NCI-H146 (cell line): ENCODE measurements around the gene SIRPB1.
"Not testable (repeated sequence)": the region's sequence is repeated elsewhere in the genome, so short reads cannot be mapped to it uniquely, and the experiment has no call there.

Source experiments
- DNase-seq: peaks from one replicate; lab custom pipeline; 2025; lab: John Stamatoyannopoulos, UW

SIRPB1 gene

DNA sequence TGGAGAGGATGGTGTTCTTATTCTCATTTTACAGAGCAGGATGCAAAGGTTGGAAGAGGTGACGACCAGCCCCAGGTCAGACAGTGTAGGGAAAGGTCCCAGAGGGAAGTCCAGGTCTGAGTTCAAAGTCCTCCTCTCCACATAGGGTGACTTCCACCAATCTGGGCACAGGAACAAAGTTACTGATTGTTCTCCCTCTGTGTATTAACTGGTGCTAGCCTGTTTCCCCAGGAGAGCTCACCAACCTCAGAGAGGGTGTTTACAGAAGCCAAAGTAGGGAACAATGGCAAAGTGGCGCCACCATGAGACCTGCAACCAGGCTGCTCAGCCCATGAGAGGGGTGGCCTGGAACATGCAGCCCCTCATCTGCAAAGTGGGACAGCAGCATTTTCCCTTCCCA lies 16.8 kb upstream of the SIRPB1 start:
- DNase-seq, result no peak

DNA sequence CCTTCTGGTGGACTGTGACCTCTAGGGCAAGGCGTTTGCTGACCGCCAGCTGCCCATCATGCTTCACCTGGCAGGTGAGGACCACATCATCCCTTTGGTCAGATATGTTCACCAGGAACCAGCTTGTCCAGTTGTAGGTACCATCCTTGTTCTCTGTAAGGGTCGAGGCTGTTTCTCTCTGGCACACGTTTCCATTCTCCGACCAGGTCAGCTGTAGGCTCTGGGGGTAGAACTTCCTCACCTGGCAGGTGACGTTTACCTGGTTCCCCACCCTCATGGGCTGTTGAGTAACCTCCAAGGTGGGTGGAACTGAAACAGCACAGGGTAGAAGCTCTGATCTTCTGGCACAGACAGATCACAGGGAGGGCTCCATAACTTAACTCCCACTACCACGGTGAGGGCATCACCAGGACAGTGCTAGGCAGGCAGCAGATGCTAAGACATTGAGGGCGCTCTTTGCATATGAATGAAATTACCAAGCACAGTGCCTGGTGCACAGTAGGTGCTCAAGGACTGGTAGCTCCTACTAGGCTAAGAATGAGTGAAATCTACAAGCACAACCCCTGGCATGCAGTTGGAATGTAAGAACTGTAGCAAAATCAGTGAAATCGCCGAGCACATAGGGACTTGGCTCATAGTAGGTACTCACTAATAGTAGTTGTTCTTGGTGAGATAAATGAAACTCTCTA lies 15.6 kb upstream of the SIRPB1 start:
- DNase-seq, result no peak

DNA sequence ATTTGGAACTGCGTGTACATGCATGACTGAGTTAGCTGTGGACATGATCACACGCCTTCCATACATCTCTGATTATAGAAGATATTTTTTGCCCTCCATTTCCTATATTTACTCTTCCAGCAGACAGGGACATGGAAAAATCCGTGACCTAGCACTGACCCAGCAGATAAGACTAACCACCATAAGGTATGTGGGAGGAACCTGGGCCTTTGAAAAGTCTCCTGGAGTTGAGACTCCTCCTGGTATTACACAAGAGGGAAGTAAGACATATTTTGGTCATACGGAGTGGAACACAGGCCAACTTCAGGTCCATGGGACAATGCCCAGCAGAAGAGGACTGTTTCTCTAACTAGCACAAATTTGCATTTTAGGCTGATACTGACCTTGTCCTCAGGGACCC lies 13.7 kb upstream of the SIRPB1 start:
- DNase-seq, result no peak

DNA sequence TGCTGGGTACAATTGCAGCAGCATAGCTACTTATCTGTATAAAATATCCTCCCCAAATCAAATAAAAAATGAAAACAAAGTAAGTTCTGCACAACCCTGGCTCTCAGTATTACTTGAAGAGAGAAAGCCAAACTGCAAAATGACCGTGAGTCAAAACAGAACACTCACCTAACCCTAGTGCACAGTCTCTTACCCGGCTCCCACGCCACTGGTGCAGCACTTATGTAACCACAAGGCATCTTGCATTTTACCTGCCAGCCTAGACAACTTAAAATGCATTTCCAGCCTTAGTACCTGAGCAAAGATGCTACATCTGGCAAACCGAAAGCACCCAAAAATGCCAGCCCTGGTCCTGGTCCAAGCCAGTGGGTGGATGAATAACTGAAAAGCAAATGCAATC lies 12.4 kb upstream of the SIRPB1 start:
- no peak for DNase-seq

DNA sequence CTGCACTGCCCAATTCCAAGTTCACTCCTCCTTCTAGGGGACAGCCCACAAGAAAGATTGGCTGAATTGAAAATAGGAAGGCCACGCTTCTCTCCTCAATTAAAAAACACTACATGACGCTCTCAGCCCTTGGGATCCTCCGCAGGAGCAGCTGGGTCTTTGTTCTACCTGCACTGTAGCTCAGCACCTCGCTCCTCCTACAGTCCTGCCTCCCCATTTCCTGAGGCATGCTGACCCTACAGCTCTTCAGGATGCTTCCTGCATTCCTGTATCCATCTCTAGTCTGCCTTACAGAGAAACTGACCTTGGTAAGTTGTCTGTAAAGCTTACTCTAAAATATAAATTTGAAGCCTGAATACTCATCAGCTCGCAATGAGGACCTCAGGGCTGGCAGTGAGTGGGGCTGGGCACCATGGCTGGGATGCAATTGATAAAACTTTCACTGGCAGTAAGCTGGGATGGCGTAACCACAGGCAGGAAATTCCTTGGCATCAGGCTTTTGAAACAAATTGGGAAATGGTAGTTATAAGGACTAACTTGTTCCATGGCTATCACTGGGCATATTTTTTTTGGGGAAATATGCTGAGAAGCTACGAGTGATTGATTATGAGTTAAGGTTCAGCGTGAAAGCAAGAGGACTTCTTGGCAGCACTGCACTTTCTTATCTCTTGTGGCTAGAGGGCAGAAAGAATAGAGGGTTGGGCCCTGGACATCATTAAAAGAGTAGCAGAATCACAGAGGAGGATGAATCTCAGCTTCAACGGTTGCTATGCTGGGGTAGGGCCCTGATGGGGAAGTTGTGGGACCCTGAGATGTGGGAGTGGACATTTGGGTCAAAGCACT lies 11.7 kb upstream of the SIRPB1 start:
- DNase-seq, result no peak

DNA sequence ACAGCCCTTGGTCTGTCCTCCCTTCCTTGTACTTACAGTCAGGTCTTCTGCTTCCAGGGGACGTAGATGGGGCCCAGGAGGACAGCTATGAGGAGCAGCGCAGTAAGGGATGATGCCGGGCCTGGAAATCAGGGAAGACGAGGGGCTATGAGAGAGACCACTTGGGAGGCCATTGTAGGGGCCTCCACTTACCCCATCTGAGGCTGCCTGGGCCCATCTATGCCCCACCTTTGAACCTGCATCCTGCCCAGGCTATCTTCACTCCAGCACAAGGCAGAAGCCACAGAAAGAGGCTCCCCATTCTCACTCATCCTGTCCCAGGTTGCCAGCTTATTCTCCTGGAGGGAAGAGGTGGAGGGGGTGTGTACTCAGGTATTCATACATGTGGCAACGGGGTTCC lies 10.4 kb upstream of the SIRPB1 start:
- DNase-seq, result no peak

DNA sequence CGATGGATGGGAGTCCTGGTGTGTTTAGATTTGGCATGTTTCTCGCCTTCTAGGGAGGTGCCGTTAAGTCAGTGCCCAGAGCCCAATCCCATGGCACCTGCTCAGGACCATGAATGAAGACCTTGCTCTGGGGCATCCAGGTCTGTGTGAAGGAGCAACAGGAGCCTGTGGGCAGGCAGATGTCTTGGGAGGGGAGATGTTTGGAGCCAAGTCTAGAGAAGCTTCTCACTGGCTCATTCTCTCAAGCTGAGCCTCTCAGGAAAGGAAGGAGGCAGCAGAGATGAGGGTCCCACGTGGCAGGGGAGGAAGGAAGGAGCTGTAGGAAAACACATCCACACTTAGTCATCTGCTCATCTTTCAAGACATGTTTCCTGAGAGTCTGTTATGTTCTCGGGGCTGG lies 9.5 kb upstream of the SIRPB1 start:
- no peak for DNase-seq

DNA sequence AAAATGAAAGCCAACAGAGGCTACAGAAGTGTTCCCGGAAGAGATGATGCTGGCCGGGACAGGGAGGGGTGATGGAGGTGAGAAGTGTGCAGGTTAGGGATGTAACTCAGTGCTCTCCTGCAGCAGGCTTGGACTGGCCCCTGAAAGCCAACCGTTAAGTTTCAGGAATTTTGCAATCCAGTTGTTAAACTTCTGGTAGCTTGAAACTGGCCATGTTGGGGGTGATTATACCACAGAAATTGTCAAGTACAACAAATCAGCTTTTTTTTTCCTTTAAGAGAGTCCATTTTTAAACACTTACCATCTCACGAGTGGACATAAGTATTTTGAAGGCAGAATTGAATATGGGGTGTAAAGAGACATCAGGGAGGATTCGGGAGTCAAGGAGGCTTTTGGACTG lies 8.8 kb upstream of the SIRPB1 start:
- DNase-seq, result no peak

DNA sequence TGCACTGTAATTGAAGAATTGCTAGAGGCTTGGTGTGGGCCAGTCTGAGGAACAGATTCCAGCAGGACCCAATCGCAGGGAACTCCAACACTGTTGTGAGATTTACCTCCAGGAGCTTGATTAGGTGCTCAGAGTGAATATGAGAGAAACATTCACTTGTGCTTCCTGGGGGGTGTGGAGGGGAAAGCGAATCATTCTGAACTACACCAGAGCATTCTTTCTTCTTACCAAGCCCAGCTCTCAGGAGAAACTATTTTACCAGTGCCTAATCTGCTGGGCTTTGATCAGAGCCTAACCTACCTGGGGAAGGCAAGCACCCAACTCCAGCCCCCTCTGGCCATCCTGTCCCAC lies 7.4 kb upstream of the SIRPB1 start:
- DNase-seq, result no peak

DNA sequence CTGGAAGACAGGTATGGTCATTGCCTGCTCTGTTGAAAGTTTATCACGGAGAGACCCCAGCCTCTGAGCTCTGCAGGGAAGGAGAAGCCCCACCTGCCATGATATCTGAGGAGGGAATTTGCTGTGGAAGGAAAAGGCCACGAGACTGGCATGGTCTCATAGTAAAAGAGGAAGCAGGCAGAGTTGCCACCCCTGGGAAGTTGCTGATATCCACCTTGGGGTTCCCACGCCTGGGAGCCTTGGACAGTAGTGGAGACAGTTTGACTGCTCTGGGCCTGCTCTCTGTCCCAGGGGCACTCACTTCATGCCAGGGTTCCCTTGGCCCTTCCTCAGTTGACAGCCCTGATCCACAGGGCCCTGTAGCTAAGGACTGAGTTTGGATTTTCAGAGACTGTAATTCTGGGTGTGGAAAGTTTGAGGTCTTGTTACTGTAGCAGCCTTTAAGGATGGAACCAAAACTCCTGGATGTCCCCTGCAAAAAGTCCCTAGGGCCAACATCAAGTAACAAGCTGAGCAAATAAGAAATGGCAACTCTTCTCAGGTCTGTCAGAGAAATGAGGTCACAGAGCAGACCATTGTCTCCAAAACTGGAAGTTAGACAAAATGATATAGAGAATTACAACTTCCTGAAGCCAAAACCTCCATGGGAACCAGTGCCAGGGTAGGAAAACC lies 6.9 kb upstream of the SIRPB1 start:
- DNase-seq, result no peak

DNA sequence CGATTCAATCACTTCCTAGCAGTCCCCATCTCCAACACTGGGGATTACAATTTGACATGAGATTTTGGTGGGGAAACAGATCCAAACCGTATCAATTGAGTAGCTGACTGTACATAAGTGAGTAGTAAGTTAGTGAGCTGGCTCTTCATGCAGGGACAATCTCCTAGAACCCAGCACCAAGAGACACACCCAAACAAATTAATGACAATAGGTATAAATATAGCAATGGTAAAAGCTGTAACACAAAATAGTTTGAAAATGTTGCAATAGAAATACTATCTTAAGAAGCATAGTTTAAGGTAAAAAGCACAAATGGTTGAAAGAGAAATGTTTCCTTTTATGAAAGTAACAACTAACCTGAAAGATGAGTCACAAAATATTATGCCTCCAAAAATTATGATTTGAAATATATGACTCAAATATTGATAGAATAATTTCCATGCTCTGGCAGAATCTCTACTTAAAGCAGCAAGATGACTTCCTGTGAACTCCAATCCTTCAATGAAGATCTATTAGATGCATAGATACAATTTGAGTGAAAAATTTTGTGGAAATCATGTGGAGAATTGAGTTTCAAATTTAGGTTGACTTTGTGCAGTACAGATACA lies 5.4 kb upstream of the SIRPB1 start:
- DNase-seq, result no peak

DNA sequence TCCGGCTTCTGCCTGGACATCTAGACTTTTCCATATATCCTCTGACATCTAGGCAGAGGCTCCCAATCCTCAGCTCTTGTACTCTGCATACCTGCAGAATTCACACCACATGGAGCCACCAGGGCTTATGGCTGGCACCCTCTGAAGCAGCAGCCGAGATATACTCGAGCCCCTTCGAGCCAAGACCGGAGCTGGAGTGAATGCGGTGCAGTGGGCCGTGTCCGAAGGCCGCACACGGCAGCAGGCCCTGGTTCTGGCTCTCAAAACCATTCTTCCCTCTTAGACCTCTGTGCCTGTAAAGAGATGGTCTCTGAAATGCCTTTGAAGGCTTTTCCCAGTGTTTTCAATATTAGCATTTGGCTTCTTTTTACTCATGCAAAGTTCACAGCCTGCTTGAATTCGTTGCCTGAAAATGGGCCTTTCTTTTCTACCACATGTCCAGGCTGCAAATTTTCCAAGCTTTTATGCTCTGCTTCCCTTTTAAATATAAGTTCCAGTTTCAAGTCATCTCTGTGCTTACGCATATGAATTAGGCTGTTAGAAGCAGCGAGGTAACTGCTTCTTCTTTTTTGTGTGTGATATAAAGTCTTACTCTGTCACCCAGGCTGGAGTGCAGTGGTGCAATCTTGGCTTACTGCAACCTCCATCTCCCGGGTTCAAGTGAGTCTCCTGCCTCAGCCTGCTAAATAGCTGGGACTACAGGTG lies 3.8 kb upstream of the SIRPB1 start:
- DNase-seq, result no peak

DNA sequence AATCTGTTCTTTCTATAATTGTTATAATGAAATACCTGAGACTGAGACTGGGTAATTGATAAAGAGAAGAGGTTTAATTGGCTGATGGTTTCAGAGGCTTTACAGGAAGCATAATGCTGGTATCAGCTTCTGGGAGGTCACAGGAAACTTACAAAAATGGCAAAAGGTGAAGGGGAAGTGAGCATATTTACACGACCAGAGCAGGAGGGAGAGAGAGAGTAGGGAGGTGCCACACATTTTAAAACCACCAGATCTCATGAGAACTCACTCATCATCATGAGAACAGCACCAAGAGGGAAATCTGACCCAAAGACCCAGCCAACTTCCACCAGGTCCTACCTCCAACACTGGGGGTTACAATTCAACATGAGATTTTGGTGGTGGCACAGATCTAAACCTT lies 2.6 kb upstream of the SIRPB1 start:
- no peak for DNase-seq

DNA sequence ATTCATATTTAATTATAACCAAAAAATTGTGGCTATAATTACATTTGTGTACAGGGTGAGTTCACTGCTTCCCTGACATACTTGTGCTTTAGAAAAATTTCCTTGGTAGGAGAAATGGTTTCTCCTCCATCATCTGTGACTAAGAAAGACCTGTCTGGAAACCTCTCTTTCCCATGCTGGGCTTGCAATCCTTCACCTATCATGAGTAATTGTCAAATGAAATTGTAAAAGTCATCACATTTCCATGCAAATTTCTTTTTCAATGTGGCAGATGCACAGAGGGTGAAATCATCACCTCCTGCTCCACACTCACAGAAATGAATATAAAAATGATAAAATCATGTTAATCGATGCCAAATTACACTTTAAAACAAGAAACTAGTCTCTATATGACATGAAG lies 1.5 kb upstream of the SIRPB1 start:
- no peak for DNase-seq

DNA sequence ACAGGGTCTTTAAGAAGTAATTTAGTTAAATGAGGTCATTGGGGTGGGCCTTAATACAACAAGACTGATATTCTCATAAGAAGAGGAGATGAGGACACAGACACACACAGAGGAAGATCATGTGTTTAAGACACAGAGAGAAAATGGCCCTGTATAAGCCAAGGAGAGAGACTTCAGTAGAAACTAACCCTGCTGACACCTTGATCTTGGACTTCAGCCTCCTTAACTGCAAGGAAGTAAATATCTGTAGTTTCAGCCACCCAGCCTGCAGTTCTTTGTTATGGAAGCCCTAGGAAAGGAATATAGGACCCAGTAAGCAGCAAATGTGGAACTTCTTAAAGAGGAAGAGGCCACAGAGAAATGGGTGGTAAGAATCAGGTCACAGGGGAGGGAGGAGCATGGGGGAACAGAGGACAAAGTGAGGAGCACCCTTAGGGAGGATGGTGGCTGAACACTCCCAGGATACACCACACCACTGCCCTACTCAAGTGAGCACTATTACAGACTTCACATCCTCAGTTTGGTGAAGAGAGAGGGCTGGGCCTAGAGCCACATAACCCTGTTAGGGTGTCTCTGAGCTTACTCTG lies 762 bp downstream of the SIRPB1 start:
- DNase-seq, result no peak

DNA sequence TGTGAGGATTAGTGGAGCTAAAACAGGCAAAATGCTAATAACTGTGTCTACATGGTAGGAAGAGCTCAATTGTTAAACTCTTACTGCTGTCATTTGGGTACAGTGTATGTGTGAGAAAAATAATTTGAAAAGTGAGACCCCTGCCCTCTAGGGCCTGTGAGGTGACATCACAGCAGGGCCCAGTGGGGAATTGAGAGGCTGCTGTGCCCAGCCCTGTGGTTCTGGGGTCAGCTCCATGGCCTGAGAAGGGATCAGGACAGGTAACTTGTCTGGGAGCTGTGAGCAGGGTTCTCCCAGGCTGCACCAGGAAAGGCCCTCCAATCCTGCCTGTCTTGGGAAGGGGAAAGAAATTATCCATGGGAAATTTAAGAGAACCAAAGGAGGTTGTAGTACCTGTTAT lies 1.3 kb downstream of the SIRPB1 start:
- DNase-seq, result no peak

DNA sequence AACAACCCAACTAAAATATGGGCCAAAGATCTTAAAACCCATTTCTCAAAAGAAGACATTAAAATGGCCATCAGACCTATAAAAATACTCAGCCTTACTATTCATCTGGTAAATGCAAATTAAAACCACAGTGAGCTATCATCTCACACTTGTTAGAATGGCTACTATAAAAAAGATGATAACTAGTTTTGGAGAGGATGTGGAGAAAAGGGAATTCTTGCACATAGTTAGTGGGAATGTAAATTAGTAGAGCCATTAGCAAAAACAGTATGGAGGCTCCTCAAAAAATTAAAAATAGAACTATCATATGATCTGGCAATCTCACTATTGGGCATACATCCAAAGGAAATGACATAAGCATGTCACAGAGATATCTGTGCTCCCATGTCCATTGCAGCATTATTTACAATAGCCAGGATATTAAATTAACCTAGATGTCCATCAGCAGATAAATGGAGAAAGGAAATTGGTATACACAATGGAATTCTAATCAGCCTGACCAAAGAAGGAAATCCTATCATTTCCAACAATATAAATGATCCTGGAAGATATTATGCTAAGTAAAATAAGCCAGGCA lies 2.9 kb downstream of the SIRPB1 start:
- no peak for DNase-seq

DNA sequence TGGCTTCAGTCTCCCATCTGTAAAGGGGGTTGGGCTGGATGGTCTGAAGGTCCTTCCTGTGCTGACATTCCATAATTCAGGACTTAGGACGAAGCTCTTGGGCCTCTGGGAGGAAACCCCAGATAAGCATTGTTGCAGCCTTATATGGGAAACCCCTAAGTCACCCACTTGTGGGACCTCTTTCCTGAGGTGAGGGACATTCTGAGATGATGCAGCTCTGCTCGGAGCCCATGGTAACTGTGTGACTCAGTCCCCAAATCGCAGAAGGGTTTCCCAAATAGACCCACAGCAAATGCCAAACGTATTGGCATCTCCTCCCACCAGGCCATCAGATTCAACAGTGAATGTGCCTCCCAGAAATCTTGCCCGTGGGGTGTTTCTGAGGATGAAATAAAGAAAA lies 9.4 kb downstream of the SIRPB1 start:
- DNase-seq, result not testable (repeated sequence)

DNA sequence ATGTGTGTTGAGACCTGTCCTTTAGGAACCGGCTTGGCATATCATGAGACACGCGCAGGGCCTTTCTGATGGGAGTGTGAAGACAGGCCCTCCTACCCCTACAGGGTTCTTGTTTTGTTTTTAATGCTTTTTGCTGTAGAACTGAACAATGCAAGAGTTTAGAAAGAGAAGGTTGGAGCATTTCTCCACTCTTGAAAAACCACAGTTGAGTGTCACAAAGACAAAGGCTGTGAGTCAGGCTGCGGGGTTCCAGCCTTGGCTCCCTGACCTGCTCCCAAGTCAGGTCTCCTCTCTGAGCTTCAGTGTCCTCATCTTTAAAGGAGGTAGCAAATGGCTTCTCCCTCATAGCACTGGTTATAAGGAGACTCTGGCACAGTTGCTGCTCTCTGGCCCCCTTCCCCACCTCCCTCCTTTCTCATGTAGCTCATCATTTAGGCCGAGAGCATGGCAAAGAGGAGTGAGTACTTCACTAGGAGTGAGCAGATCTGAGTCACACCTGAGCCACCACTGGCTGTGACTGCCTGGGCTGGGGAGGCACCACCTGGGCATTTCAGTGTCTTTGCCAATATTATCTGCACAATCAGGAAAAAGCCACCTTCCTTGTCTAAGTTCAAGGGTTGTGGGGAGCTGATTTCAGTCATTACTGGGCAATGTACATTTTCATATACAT lies 11.0 kb downstream of the SIRPB1 start:
- not testable (repeated sequence) for DNase-seq

DNA sequence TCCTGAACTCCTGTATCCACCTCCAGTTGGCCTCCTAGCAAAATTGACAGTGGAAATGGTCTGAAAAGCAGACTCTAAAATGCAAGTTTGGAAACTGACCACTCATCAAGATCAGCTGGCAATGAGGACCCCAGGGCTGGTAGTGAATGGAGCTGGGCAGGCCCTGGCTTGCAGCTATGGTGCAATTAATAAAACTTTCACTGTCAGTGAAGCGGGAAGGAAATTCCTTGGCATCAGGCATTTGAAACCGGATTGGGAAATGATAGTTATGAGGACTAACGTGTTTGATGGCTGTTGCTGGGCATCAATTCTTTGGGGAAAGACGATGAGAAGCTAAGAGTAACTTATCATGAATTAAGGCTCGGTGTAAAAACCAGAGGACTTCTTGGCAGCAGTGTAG lies 19.1 kb downstream of the SIRPB1 start:
- no peak for DNase-seq

DNA sequence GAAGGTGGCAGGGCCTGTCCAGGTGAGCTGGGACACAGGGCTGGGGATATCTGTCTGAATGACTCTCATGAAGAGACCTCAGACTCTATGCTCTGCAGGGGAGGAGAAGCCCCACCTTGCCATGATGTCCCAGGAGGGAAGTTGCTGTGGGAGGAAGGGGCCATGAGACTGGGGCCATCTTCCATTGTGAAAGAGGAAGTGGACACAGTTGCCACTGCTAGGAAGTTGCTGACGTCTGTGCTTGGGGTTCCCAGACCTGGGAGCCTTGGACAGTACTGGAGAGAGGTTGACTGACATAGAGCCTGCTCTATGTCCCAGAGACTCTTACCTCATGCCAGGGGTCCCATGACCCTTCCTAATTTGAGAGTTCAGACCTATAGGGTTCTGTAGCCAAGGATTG lies 24.5 kb downstream of the SIRPB1 start:
- DNase-seq, result no peak
